Effector CD4-positive, alpha-beta T cell (primary cell): ENCODE results near the gene LRRC14B.
"Not testable (repeated sequence)": the region's sequence is repeated elsewhere in the genome, so short reads cannot be mapped to it uniquely, and the experiment has no call there.

Experiments
- DNase-seq: peaks from one replicate; pipeline ENCODE4 v3.0.0-alpha.2; 2020

The LRRC14B gene

DNA sequence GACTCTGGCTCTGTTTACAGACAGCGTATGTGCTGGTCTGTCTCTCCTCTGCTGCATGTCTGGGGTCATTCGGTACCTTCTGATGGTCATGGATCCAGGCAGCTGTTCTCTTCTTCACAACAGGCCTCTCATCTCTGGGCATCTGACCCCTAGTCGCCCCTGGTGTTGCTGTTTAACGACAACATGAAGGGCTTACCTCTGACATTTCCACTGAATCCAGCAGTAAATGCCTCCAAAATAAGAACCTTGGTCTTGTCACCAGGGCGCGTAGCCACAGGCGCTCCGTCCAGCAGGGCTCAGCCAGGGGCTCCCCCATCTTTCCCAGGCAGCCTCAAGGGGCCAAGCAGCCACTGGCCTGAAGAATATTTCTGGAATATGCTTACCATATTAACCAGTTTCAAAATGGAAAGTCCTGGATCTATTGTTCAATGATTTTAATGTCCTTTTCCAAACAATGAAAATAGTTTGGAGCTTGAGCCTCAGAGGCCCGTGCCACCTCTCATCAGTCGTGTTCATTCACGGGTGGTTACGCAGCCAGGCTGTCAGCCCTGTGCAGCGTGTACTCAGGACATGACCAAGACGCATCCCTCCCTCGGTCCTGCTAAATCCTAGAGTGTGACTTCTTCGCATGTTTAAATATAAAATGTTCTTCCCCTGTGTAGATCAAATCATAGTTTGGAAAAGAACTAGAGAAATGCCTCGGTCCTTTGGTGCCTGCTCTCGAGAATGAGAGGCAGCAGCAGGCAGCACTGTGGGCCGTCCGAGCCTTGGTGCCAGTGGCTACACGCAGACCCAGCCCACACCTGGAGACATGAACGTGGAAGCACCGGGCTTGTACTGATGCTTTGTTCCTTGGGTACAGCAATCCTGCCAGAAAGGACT lies 30.1 kb upstream of the LRRC14B start:
- no peak for DNase-seq

DNA sequence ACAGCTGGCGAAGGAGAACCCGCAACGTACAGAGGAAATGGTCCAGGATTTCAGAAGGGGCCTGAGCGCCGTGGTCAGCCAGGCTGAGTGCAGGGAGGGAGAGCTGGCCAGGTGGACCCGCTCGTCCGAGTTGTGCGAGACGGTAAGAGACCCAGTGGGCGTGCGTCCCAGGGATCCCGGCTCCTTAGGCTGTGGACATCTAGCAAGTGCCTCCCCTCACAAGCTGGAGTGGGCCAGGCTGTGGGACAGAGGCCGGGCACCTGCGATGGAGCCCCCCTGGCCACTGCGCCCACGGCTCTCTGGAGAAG lies 29.5 kb upstream of the LRRC14B start:
- DNase-seq: no peak

DNA sequence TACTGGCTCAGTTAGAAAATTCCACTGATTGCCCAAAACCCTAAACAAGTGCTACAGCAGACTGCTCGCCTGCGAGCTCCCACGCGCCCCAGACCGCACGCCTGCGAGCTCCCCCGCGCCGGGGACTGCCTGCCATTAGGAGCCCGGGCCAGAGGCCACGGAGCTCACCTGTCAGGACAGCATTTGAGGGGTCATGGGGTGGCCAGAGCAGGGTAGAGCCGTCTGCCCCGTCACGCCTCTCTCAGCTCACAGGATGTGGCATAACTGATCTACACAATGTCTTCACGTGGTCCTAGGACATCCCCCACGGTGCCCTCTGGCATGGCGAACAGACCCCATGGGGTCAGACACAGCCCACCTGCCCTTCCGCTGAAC lies 29.1 kb upstream of the LRRC14B start:
- DNase-seq: no peak

DNA sequence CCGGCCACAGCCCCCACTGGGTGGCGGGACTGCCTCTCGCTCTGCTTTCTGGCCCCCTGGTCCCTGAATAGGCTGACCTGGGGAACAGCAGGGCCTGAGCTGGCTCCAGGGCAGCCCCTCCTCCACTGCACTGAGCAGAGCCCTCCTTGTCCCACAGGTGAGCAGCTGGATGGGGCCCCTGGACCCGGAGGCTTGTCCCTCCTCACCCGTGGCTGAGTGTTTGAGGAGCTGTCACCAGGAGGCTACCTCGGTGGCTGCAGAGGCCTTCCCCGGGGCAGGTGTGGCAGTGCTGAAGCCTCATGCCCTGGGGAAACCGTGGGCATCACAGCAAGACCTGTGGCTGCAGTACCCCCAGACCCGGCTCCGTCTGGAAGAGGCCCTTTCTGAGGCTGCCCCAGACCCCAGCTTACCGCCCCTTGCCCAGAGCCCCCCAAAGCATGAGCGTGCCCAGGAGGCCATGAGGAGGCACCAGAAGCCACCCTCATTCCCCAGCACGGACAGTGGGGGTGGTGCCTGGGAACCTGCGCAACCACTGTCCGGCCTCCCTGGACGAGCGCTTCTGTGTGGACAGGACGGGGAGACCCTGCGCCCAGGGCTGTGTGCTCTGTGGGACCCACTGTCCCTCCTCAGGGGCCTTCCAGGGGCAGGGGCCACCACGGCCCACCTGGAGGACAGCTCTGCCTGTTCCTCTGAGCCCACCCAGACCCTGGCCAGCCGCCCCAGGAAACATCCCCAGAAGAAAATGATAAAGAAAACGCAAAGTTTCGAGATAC lies 28.5 kb upstream of the LRRC14B start:
- no peak for DNase-seq

DNA sequence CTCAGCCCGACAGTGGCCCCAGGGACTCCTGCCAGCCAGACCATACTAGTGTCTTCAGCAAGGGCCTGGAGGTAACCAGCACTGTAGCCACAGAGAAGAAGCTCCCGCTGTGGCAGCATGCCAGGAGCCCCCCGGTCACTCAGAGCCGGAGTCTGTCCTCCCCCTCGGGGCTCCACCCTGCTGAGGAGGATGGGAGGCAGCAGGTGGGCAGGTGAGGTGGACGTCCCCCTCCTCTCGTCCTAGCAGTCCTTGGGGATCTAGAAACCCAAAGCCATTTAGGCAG lies 28.0 kb upstream of the LRRC14B start:
- no peak for DNase-seq

DNA sequence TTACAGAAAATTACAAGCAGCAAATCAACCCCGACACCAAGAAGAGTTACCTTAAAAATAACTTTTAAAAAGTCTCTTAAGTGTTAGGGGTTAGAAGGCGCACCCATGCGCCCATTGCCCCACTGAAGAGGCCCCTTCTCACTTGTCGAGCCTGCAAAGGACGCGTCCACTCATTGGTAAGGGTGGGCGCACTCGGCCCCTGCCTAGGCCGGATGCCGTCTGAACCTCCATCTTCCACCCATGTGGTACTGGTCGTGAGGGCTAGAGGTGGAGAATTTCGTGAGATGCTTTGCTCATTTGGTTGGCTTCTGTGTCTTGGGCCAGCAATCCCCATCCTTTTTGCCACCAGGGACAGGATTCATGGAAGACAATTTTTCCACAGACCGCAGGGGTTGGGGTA lies 27.5 kb upstream of the LRRC14B start:
- no peak for DNase-seq

DNA sequence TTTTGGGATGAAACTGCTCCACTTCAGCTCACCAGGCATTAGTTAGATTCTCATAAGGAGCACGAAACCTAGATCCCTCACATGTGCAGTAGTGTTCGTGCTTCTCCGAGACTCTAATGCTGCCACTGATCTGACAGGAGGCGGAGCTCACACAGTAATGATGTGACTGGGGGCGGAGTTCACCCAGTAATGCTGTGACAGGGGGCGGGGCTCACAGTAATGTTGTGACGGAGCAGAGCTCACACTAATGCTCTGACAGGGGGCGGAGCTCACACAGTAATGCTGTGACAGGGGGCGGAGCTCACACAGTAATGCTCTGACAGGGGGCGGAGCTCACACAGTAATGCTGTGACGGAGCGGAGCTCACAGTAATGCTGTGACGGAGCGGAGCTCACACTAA lies 27.1 kb upstream of the LRRC14B start:
- DNase-seq: no peak

DNA sequence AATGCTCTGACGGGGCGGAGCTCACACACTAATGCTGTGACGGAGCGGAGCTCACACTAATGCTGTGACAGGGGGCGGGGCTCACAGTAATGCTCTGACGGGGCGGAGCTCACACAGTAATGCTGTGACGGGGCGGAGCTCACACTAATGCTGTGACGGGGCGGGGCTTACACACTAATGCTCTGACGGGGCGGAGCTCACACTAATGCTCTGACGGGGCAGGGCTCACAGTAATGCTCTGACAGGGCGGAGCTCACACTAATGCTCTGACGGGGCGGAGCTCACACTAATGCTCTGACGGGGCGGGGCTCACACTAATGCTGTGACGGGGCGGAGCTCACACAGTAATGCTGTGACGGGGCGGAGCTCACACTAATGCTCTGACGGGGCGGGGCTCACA lies 26.5 kb upstream of the LRRC14B start:
- DNase-seq: not testable (repeated sequence)

DNA sequence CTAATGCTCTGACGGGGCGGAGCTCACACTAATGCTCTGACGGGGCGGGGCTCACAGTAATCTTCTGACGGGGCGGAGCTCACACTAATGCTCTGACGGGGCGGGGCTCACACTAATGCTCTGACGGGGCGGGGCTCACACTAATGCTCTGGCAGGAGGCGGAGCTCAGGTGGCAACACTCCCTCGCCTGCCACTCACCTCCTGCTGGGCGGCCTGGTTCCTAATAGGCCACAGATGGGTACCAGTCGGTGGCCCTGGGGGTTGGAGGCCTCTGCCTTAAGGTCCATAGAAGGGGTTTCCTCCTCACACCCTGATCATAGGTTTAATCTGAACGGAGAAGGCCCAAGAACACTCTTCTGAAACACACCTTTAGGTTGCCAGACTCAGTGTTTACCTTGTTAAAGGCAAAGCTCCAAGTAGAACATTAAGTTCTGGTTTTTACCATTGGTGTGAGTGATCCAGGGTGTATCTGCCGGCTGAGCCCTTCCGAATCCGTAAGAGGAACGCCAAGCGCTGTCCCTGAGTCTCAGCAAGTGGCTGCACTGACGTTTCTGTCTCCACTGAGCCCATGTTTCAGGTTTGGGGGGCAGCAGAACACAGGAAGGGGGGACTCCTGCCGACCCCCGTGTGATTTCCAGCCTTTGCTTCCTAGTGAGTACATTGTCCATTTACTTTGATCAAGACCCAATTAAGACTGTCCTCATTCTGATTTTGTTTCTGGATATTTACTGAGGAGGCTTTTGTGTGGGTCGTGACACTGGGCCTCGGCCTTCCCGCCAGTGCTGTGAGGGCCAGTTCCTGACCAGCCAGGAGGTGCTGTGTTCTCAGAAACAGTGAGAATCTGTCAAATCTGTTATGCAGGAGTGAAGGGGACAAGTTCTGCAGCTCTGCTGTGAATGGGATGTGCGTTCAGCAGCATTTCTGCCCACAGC lies 24.6 kb upstream of the LRRC14B start:
- DNase-seq: no peak

DNA sequence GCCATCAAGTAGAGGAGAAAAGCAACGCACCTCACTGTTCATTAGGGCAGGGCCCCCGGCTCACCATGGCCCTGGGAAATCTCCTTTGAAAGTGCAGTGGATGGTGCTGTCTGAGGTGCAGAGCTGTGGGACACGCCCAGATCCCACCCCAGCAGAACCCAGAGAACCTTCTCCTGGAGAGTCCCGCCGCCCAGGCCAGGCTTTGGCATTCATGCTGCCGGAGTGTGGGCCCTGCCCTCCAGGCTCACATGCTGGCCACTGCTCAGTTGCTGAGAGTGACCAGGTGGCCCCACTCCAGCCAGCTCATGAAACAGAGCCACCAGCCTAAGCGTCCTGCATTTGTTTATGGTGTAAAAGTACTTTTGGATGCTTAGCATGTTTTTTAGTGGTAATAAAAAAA lies 23.8 kb upstream of the LRRC14B start:
- no peak for DNase-seq

DNA sequence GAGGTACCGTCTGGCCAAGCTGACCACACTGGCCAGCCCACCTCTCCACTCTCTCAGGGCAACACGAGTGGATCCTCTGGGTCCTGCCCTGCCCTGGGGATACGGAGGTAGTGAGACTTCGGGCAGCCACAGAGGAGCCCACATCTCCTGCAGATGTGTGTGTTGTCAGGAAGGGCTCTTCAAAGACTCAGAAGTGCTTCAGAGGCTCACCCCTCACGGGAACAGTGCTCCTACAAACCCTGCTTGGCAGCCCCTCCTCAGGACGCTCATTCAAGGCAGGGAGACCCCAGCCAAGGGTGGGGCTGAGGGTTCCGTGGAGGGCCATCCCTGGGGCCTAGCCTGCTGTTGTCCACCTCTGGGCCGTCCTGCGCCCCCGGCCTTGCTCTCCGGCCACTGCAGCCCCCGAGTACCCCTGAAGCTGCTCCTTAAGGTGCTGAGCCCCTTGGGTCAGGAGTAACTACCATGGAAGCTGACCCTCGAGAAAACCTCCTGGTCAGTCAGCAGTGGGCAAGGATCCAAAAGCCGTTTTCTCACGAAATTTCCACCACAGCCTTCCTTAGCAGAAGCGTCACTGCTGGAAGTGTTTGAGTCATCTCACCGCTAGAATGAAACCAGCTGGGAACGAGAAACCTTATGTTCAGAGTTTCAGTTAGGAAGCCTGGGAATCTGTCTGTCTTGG lies 23.2 kb upstream of the LRRC14B start:
- no peak for DNase-seq

DNA sequence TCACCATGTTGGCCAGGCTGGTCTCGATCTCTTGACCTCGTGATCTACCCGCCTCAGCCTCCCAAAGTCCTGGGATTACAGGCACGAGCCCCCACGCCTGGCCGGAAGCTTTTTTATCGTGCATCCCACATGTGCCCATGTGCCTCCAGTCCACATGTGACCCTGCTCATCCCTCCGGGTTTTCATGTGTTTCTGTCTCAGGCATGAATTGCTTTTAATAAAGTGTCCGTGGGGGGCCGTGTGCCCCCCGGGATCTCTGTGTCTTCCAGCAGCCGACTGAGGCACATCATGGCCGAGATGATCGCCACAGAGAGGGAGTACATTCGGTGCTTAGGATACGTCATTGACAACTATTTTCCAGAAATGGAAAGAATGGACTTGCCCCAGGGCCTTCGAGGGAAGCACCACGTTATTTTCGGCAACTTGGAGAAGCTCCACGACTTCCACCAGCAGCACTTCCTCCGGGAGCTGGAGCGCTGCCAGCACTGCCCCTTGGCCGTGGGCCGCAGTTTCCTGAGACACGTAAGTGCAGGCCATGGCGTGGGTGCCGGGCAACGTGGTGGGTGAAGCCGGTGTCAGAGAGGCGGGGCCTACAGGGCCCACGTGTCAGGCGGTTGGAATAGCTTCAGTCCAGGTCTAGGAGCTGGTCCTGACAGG lies 22.1 kb upstream of the LRRC14B start:
- DNase-seq: no peak

DNA sequence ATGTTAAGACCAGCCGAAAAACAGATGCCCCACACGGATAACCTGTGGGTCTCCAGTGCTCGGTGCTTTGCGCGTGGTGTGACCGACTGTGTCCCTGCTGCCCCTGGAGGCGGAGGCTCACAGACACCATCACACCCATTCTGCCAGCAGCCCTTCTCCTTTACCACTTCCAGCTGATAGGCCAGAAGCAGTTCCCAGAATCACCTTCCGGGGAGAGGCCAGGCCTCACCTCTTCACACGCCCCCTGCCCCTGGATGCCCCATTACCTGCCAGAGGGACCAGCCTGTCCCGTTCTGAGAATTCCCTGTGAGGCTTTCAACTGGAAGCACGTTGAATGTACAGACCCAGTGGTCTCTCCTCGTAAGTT lies 21.6 kb upstream of the LRRC14B start:
- no peak for DNase-seq

DNA sequence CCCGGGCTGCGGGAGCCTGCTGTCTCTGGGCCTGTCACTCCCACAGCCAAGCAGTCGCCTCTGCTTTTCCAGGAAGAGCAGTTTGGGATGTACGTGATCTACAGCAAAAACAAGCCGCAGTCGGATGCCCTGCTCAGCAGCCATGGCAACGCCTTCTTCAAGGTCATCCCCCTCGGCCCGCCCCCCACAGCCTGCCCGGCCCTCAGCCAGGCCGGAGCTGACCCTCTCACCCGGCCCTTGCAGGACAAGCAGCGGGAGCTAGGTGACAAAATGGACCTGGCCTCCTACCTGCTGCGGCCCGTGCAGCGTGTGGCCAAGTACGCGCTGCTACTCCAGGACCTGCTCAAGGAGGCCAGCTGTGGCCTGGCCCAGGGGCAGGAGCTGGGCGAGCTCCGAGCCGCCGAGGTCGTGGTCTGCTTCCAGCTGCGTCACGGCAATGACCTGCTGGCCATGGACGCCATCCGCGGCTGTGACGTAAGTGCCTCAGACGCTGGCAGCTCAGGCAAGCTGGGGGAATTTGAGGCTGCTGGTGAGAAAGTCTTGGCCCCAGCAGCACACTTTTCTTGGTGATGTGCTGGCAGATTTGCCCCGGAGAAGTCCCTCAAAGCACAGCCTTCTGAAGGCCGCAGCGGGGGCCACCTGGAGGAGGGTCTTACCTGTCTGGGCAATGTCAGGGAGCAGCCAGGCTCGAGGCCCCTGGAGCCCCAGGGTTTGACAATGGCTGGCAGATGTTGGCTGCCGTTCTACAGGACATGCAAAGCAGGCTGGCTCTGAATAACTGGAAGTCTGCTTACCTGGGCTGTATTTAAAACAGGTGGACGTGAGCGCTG lies 20.1 kb upstream of the LRRC14B start:
- no peak for DNase-seq

DNA sequence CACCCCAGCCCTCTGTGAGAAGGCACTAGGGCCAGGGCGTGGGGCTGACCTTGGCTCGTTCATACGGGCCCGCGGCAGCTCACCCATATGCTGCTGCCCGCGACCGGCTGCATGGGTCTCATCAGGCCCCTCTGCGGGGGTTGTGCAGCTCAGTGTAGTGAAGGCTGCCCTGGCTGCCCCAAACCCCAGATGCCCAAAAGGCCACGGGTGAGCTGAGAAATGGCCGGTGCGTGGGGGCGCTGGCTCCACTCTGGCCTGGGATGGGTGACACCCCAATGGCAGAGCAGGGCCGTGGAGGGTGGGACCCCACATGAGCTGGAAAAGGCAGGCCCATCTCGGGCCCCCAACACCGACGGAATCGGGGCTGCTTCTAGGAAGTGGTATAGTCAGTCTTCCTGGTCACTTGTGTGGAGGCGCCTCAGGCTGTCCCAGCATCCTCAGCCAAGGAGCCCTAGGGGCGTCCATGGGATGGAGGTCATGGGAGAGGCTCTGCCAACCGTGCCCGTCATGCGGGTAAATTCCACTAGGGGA lies 19.4 kb upstream of the LRRC14B start:
- DNase-seq: no peak

DNA sequence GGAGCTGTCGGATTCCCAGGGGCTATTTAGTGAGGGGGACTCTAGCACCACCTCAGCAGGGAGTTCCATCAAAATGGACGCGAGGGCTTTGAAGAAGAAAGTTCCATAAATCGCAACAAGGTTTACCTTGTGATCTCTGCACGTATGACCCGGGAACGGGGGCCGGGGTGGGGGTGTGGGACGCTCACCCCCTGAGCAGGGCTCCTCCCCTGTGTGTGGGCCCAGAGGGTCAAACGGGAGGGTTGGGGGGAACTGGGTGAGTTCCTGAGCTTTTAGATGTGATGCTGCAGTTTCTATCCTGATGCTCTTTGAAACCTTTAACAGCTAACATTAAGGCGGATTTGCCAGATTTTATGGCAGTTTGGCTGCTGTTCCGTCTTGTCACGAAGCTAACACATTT lies 18.9 kb upstream of the LRRC14B start:
- DNase-seq: no peak

DNA sequence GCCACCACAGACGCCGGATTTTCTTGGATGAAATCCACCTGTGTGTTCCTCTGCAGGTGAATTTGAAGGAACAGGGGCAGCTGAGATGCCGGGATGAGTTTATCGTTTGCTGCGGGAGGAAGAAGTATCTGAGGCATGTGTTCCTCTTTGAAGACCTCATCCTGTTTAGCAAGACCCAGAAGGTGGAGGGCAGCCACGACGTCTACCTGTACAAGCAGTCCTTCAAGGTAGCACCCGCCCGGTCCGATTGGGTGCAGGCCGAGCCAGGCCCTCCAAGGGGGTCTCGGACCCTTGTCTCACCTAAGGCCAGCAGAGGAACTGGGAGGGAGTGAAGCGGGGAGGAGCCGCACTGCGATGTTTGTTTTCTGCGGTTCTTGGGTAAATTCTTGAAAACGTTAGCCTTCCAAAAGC lies 18.4 kb upstream of the LRRC14B start:
- DNase-seq: no peak

DNA sequence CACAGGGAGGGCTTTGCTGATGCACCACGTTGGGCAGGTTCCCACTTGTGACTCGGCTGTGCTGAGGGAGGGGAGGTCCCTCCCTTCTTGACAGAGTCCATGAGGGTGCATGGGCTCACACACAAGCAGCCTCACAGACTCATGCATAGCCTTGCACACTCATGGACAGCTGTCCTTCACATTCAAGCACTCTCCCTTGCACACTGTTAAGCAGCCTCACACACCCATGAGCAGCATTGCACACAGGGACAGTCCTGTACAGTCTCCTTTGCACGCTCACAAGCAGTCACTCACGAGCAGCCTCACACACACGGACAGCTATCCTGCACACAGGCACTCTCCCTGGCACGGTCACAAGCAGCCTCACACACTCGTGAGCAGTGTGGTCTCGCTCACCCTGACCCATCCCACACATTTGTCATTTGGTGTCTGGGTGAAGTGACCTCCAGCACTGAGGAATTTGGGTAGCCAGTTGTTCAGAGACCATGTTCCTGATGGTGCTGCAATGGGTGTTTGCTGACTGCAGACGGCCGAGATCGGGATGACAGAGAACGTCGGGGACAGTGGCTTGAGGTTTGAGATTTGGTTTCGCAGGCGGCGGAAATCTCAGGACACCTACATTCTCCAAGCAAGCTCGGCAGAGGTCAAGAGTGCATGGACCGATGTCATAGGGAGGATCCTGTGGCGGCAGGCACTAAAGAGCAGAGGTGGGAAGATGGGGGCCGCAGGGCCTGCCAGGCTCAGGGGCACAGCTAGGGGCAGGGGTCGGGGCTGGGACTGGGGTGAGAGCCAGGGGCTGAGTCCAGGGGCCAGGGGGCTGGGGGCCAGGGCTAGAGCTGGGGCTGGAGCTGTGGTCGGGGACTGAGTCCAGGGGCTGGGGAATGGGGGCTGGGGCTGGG lies 17.7 kb upstream of the LRRC14B start:
- DNase-seq: no peak

DNA sequence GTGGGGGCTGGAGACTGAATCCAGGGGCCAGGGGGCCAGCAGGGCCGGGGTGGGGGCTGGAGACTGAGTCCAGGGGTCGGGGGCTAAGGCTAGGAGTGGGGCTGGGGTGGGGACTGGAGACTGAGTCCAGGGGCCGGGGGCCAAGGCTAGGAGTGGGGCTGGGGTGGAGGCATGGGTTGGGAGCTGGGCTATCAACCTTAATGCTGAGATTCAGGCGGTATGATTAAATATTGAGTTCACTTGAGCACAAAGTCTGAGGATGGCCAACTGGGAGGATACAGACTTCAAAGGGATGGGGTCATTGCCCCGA lies 17.0 kb upstream of the LRRC14B start:
- DNase-seq: no peak

DNA sequence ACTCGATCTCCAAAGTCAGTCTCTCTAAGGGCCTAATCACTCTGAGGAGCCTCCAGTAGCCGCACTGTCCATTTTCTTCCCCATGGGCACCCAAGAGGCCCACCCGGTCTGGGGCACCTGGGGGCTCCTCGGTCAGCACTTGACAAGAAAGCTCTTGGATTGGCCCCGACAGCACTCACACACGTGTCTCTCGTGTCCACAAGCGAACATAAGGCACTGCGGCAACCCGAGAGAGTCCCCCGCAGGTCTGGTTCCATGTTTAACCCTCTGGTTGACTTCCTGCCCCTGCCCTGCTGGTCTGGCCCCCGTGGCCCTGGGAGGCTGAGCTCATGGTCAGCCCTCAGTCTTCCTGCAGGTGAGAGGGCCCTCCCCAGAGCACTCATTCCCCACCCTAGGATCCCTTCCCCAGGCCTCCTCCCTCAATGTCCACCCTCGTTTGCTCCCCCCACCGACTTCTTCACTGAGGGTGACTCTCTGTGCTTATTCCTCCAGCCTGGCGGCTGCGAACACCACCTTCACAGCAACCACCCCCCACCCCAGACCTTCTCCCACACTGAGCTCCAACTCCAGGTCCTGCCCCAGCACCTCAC lies 16.3 kb upstream of the LRRC14B start:
- no peak for DNase-seq
